NOMO-1 (cell line): ENCODE data around the gene CLC.

Experiments
- DNase-seq, 2 experiments: peaks; one replicate each; lab custom pipeline; 2025; ENCODE audit not compliant: unreplicated experiment in 2 of 2; lab: John Stamatoyannopoulos, UW

CLC gene

DNA sequence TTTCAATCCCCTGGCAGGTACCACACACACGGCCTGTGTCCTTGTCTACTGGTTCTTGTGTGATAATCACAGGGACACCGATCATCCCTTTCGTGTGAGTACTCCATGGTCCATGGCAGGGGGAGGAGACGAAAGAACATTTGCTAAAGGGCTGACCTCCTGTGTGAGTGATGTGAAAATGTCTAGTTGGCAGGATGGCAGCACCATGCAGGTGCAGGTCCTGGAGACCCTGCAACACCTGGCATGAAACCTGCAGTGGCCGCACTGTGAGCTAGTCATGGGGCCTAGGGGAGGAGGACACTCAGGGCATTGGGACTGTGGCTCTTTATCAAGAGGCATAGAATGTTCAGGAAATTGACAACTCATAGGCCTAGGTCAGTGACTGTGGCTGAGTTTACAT lies 56.4 kb downstream of the CLC start:
- no peak for DNase-seq
